A549 (cell line): ENCODE data around the gene LSP1. TPM values are rescaled to one million over a fixed set of nuclear protein-coding genes. Genes with fewer than 3 reads are reported as not detected.

Experiments
- ATAC-seq, 2 experiments: fragments of 200-7000 bp in 1 of 2; fragments of >200 bp in 1 of 2; cut with Nextera tagmentation in 1 of 2; cut with Tn5 transposase in 1 of 2; 3 replicates each; pipeline versions ENCODE4 v1.8.0 to v1.9.1; 2018 to 2020; ENCODE audit warnings: mild to moderate bottlenecking in 1 of 2, moderate library complexity in 1 of 2
- CTCF ChIA-PET: fragments of 300-600 bp; sonication (Branson Sonifier 250); formaldehyde crosslinking; extraction: SDS; loops from one replicate; lab custom pipeline; 2021; ENCODE audit warnings: antibody characterized with exemption, inconsistent platforms; lab: Yijun Ruan, JAX
- POLR2A ChIA-PET: fragments of 350-600 bp; formaldehyde crosslinking; extraction: SDS; loops from one replicate; lab custom pipeline; 2021; ENCODE audit warnings: antibody characterized with exemption, inconsistent platforms; lab: Yijun Ruan, JAX
- DNase-seq, 2 experiments: peaks; one replicate each; pipeline versions ENCODE4 v3.0.0 to v3.0.0-alpha.2; 2011 to 2016; ENCODE audit warnings: low read depth in 1 of 2, low spot score in 1 of 2
- FAIRE-seq: peaks from 2 replicates; lab custom pipeline; 2011; peaks lifted over from hg19 to GRCh38; lab: Jason Lieb, UNC
- H3K27ac ChIP-seq, 2 experiments: fragments of >200 bp; sonication (Bioruptor Twin); formaldehyde crosslinking; 3 replicates each; pipeline ENCODE4 v1.5.1; 2016 to 2017
- H3K4me1 ChIP-seq: fragments of >200 bp; sonication (Bioruptor Twin); formaldehyde crosslinking; 3 replicates; pipeline ENCODE4 v1.6.1; 2016
- H3K4me2 ChIP-seq: fragments of >200 bp; sonication (Bioruptor Twin); formaldehyde crosslinking; 3 replicates; pipeline ENCODE4 v1.6.1; 2016
- H3K4me3 ChIP-seq: fragments of >200 bp; sonication (Bioruptor Twin); formaldehyde crosslinking; 3 replicates; pipeline ENCODE4 v1.5.1; 2016
- H3K9me3 ChIP-seq: fragments of >200 bp; sonication (Bioruptor Twin); formaldehyde crosslinking; 3 replicates; pipeline ENCODE4 v1.6.1; 2016
- BHLHE40 ChIP-seq: IDR thresholded peaks from 2 replicates; pipeline ENCODE4 v1.6.1; 2012; ENCODE audit warnings: low read depth, low read length, inconsistent platforms
- CEBPB ChIP-seq, 2 experiments: fragments of >200 bp in 1 of 2; sonication (Bioruptor Twin) in 1 of 2; formaldehyde crosslinking in 1 of 2; IDR thresholded peaks; 2 replicates each; pipeline ENCODE4 v1.6.1; 2012 to 2016
- CHD4 ChIP-seq: fragments of 200-600 bp; sonication (generic); IDR thresholded peaks from 2 replicates; pipeline ENCODE4 v1.6.1; 2016; ENCODE audit warnings: antibody characterized with exemption, mild to moderate bottlenecking, borderline replicate concordance
- ELK1 ChIP-seq: fragments of 150-350 bp; IDR thresholded peaks from 2 replicates; pipeline ENCODE4 v1.6.1; 2014; ENCODE audit warnings: low read depth, mild to moderate bottlenecking, low read length
- EP300 ChIP-seq, 2 experiments: fragments of >200 bp; sonication (Bioruptor Twin); formaldehyde crosslinking; IDR thresholded peaks; 2 replicates in 1 of 2; 3 replicates in 1 of 2; pipeline ENCODE4 v1.6.1; 2016 to 2017
- ESRRA ChIP-seq: fragments of 150-350 bp; IDR thresholded peaks from 2 replicates; pipeline ENCODE4 v1.6.1; 2014; ENCODE audit warnings: mild to moderate bottlenecking, low read length, borderline replicate concordance
- FOSB ChIP-seq: fragments of 250-450 bp; sonication (Bioruptor Pico); IDR thresholded peaks from 2 replicates; pipeline ENCODE4 v1.5.0; 2020; ENCODE audit warnings: mild to moderate bottlenecking, moderate library complexity
- FOSL2 ChIP-seq, 2 experiments: fragments of 450-650 bp in 1 of 2; fragments of >200 bp in 1 of 2; sonication (Bioruptor Twin) in 1 of 2; formaldehyde crosslinking; IDR thresholded peaks; 2 replicates each; pipeline versions ENCODE4 v1.5.0 to v1.6.1; 2016 to 2020; ENCODE audit warnings: mild to moderate bottlenecking in 1 of 2, moderate library complexity in 1 of 2
- HES2 ChIP-seq: fragments of >200 bp; sonication (Bioruptor Twin); formaldehyde crosslinking; IDR thresholded peaks from 2 replicates; pipeline ENCODE4 v1.6.1; 2016
- HEYL ChIP-seq: fragments of 250-450 bp; sonication (Bioruptor Pico); IDR thresholded peaks from 2 replicates; pipeline ENCODE4 v1.8.0; 2021; ENCODE audit warnings: mild to moderate bottlenecking, moderate library complexity
- JUNB ChIP-seq: fragments of >200 bp; sonication (Bioruptor Twin); formaldehyde crosslinking; IDR thresholded peaks from 2 replicates; pipeline ENCODE4 v1.6.1; 2016
- MAZ ChIP-seq: fragments of 150-350 bp; IDR thresholded peaks from 2 replicates; pipeline ENCODE4 v1.6.1; 2014; ENCODE audit warnings: antibody characterized with exemption, low read depth, low read length, borderline replicate concordance
- PBX3 ChIP-seq: IDR thresholded peaks from 2 replicates; pipeline ENCODE4 v1.6.1; 2012
- PHF8 ChIP-seq: fragments of 200-600 bp; sonication (generic); IDR thresholded peaks from 2 replicates; pipeline ENCODE4 v1.6.1; 2016; ENCODE audit warnings: low read depth, mild to moderate bottlenecking, antibody characterized with exemption, moderate library complexity, borderline replicate concordance
- RCOR1 ChIP-seq: fragments of 150-350 bp; IDR thresholded peaks from 2 replicates; pipeline ENCODE4 v1.6.1; 2014; ENCODE audit warnings: antibody characterized with exemption, low read length, low read depth
- WGBS: methylation state at CpG from one replicate; pipeline ENCODE4 v1.1.6; 2017; ENCODE audit errors: missing lambda C conversion rate; 5-methylcytosine and 5-hydroxymethylcytosine counted together
- polyA plus RNA-seq, 4 experiments: library from polyadenylated mRNA; depleted of rRNA in 3 of 4; stranded (reverse); fragments of >200 nt; fragmentation: RNase III in 1 of 4; extraction: RNeasy Plus Mini Kit Qiagen cat#74134 plus additional on column Dnase treatment in 1 of 4; gene quantifications; 2 replicates in 3 of 4; 3 replicates in 1 of 4; pipeline ENCODE4 v1.2.3, GENCODE V29; 2011 to 2017

The LSP1 gene
- polyA plus RNA-seq, 2 of the 4 experiments (the other 2 are of a cell fraction) = 0.67 to 3.5 TPM

- TF ChIP-seq MAZ (no peak), HES2 (no peak), JUNB (no peak), FOSB (CRISPR knock-in tag) (no peak), PBX3 (no peak), CHD4 (no peak)
Measured at GRCh38 chr11:1832920-1833295, 20.0 kb upstream of the LSP1 start (continued).

- H3K4me2 ChIP-seq = peak overlapping the region; percentile 49
- H3K4me3 ChIP-seq = no peak overlapping the region
- ChIA-PET POLR2A (interaction anchor here (0.9 to 3.2 kb wide), 3 partner anchors 70 to 140 kb away, joined by 3 to 39 read pairs (median 3); partner anchors contain the start of gene CTSD), CTCF (interaction anchor here (0.7 to 13.7 kb wide), 38 partner anchors 7 to 358 kb away, joined by 3 to 605 read pairs (median 14); partner anchors contain the start of genes KRTAP5-6 and LSP1)
- H3K9me3 ChIP-seq = no peaks in the 10 kb centered on the region
- 20% methylated on average over 1 of the region's 14 CpGs for WGBS
- FAIRE-seq (no peak), DNase-seq (no peak), ATAC-seq (no peak)
- TF ChIP-seq EP300 (IDR thresholded peaks at IDR 0.05) (no peak), FOSL2 (IDR thresholded peaks at IDR 0.05) (no peak), FOSL2 (CRISPR knock-in tag; IDR thresholded peaks at IDR 0.05) (0 out of 2 replicates have a peak, but pooled peaks have one; percentile 9), RCOR1 (no peak)
- H3K4me1 ChIP-seq = peaks cover 52% of the 10 kb centered on the region
- peak overlapping the region; percentile 58 to 89; a peak in 5 of 6 replicates for H3K27ac ChIP-seq
Measured at GRCh38 chr11:1834062-1834610, 18.7 kb upstream of the LSP1 start.

- ChIA-PET POLR2A (interaction anchor here (0.6 to 3.2 kb wide), 3 partner anchors 71 to 141 kb away, joined by 3 to 39 read pairs (median 3); partner anchors contain the start of gene CTSD), CTCF (interaction anchor here (0.7 to 13.7 kb wide), 27 partner anchors 15 to 357 kb away, joined by 3 to 605 read pairs (median 13); partner anchors contain the start of genes KRTAP5-6 and LSP1)
- FAIRE-seq (no peak), DNase-seq (no peak), ATAC-seq (no peak)
- TF ChIP-seq BHLHE40 (no peak), PHF8 (no peak), ESRRA (no peak), EP300 (IDR thresholded peaks at IDR 0.05) (no peak), HEYL (CRISPR knock-in tag) (no peak), ELK1 (no peak), FOSL2 (IDR thresholded peaks at IDR 0.05) (no peak), FOSL2 (CRISPR knock-in tag; IDR thresholded peaks at IDR 0.05) (no peak), CEBPB (IDR thresholded peaks at IDR 0.05) (no peak), CHD4 (no peak)
- H3K4me2 ChIP-seq = peak within 1 kb of the TSS; percentile 49
- peaks cover 44% of the 10 kb centered on the region for H3K4me1 ChIP-seq
- 86% methylated on average over 20 of the region's 26 CpGs for WGBS
- H3K27ac ChIP-seq = peak within 1 kb of the TSS; percentile 58 to 89; a peak in 5 of 6 replicates
- H3K9me3 ChIP-seq = no peaks in the 10 kb centered on the region
- H3K4me3 ChIP-seq = no peak within 1 kb of the TSS
Measured at GRCh38 chr11:1834779-1835670, 17.9 kb upstream of the LSP1 start, which contains the start of gene SYT8. Gene SYT8 (plus strand): TSS chr11:1834990. CDS start chr11:1835106, 116 bp downstream.
